Measurements from ENCODE around the gene LCK. TPM values are rescaled to one million over a fixed set of nuclear protein-coding genes. Genes with fewer than 3 reads are reported as not detected.

Gene LCK
- total and polyA plus RNA-seq, 3 experiments from 2014 or later: 288 to 937 (median 297) TPM

GRCh38 chr1:32241001-32241763, 9.9 kb upstream of the LCK start:
- Histone ChIP-seq H3K27ac (ENCODE audit: low read depth, low read length) (peak overlapping the region; percentile 24), H3K36me3 (ENCODE audit: insufficient read depth, low read length) (no peaks in the 10 kb centered on the region), H3K4me3 (ENCODE audit: low read length) (peak overlapping the region; percentile 96), H3K9me3 (ENCODE audit: low read length) (no peaks in the 10 kb centered on the region), H3K4me1 (ENCODE audit: insufficient read depth, low read length) (peaks cover 16% of the 10 kb centered on the region), H3K27me3 (ENCODE audit: insufficient read depth, low read length, poor library complexity, severe bottlenecking) (no peaks in the 10 kb centered on the region)
- peaks cover 0 to 2% (median 0%) of the 10 kb centered on the region in 3 donors for H3K36me3 Mint-ChIP-seq
- H3K4me1 Mint-ChIP-seq: peaks cover 5 to 32% (median 6%) of the 10 kb centered on the region in 3 donors
- H3K9me3 Mint-ChIP-seq: no peaks in the 10 kb centered on the region
- CTCF ChIA-PET: interaction anchor here (0.7 to 7.2 kb wide), 33 partner anchors 8 to 136 kb away, joined by 3 to 77 read pairs (median 4); partner anchors contain the start of genes CCDC28B, FAM167B, HDAC1 and IQCC
- H3K27me3 Mint-ChIP-seq: no peaks in the 10 kb centered on the region
- H3K27ac Mint-ChIP-seq: peak overlapping the region; percentile 56 to 95 (median 76)
- H3K4me3 Mint-ChIP-seq: peak overlapping the region; percentile 89 to 94 (median 92)
- POLR2A ChIA-PET: interaction anchor here (0.5 to 2.6 kb wide), 15 partner anchors 10 to 238 kb away, joined by 3 to 31 read pairs (median 4); partner anchors contain the start of genes BSDC1, HDAC1, LCK and MARCKSL1
- peak in 1 of 5 donors; percentile 63 for DNase-seq

DNA sequence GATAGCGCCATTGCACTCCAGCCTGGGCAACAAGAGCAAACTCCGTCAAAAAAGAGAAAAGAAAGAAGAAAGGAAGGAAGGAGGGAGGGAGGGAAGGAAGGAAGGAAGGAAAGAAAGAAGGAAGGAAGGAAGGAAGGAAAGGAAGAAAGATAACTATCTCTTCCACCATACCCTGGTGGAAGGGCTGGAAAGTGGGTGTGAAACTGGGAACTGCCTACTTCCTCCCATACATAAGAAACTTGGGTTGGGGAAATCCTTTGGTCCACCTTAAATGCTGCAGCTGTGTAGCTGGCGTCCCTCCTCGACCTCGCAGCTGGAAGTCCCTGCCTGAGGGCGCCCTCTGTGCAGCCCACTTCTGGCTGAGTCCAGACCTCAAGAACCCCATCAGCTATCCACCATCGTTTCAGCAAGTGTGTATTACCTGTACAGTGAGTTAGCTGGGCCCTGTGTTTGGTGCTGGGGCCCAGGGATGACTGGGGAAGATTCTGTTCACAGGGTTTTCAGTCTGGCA, 8.7 kb upstream of the LCK start:
- Histone ChIP-seq H3K27me3 (ENCODE audit: insufficient read depth, low read length, poor library complexity, severe bottlenecking) (no peaks in the 10 kb centered on the region), H3K9me3 (ENCODE audit: low read length) (no peaks in the 10 kb centered on the region), H3K27ac (ENCODE audit: low read depth, low read length) (no peak overlapping the region), H3K4me3 (ENCODE audit: low read length) (no peak overlapping the region), H3K36me3 (ENCODE audit: insufficient read depth, low read length) (no peaks in the 10 kb centered on the region), H3K4me1 (ENCODE audit: insufficient read depth, low read length) (peaks cover 28% of the 10 kb centered on the region)
- H3K27ac Mint-ChIP-seq: peak overlapping the region in 6 of 8 donors; percentile 27 to 83 (median 54)
- H3K27me3 Mint-ChIP-seq: no peaks in the 10 kb centered on the region
- ChIA-PET CTCF (interaction anchor here (1.0 to 2.7 kb wide), 5 partner anchors 19 to 78 kb away, joined by 3 to 9 read pairs (median 4); no protein-coding TSS in a partner anchor), POLR2A (interaction anchor here (0.7 to 0.9 kb wide), 2 partner anchors 50 to 363 kb away, joined by 3 to 16 read pairs; partner anchors contain the start of gene HDAC1)
- DNase-seq: no peak
- H3K4me1 Mint-ChIP-seq: peaks cover 6 to 44% (median 11%) of the 10 kb centered on the region in 3 donors
- peak overlapping the region in 5 of 7 donors; percentile 1 to 51 (median 48) for H3K4me3 Mint-ChIP-seq
- H3K9me3 Mint-ChIP-seq: no peaks in the 10 kb centered on the region
- peaks cover 0 to 2% (median 0%) of the 10 kb centered on the region in 3 donors for H3K36me3 Mint-ChIP-seq

- H3K4me3 ChIP-seq (ENCODE audit: low read length): peak within 1 kb of the TSS; percentile 60
- no peaks in the 10 kb centered on the region for H3K27me3 ChIP-seq (ENCODE audit: insufficient read depth, low read length, poor library complexity, severe bottlenecking)
- no peaks in the 10 kb centered on the region for H3K9me3 ChIP-seq (ENCODE audit: low read length)
- H3K27me3 Mint-ChIP-seq: peaks cover 0 to 4% of the 10 kb centered on the region in 2 donors
- ChIA-PET CTCF (interaction anchor here (0.8 to 13.4 kb wide), 6 partner anchors 9 to 75 kb away, joined by 3 to 181 read pairs (median 46); partner anchors contain the start of gene HDAC1), POLR2A (interaction anchor here (0.6 to 2.3 kb wide), 3 partner anchors 17 to 27 kb away, joined by 3 to 11 read pairs (median 3); no protein-coding TSS in a partner anchor)
- peak within 1 kb of the TSS; percentile 72 to 100 (median 96) for H3K27ac Mint-ChIP-seq
- no peaks in the 10 kb centered on the region for H3K36me3 ChIP-seq (ENCODE audit: insufficient read depth, low read length)
- H3K4me3 Mint-ChIP-seq: peak within 1 kb of the TSS; percentile 50 to 86 (median 75)
- no peak within 1 kb of the TSS for H3K27ac ChIP-seq (ENCODE audit: low read depth, low read length)
- H3K9me3 Mint-ChIP-seq: no peaks in the 10 kb centered on the region
- no peak for DNase-seq
- H3K4me1 Mint-ChIP-seq: peaks cover 36 to 57% (median 38%) of the 10 kb centered on the region in 3 donors
- H3K4me1 ChIP-seq (ENCODE audit: insufficient read depth, low read length): peaks cover 52% of the 10 kb centered on the region
- H3K36me3 Mint-ChIP-seq: peaks cover 0 to 14% (median 3%) of the 10 kb centered on the region in 3 donors
Measured at GRCh38 chr1:32246888-32247273, 4.2 kb upstream of the LCK start, which contains the start of gene FAM167B. FAM167B (plus strand) TSS chr1:32247222; CDS start chr1:32247422, 200 bp downstream.

DNA sequence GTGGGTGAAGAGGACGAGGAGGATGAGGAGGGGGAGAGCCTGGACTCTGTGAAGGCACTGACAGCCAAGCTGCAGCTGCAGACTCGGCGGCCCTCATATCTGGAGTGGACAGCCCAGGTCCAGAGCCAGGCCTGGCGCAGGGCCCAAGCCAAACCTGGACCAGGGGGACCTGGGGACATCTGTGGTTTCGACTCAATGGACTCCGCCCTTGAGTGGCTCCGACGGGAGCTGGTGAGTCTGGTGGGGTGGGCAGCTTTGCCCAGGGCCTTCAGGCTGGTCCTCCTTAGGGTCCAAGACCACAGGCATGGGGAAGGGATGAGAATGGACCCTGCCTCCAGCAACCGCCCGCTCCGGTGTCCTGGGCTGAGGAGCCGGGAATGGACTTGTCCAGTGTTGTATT, 3.6 kb upstream of the LCK start:
- Histone ChIP-seq H3K27ac (ENCODE audit: low read depth, low read length) (no peak overlapping the region), H3K4me3 (ENCODE audit: low read length) (peak overlapping the region; percentile 60), H3K4me1 (ENCODE audit: insufficient read depth, low read length) (peaks cover 48% of the 10 kb centered on the region), H3K27me3 (ENCODE audit: insufficient read depth, low read length, poor library complexity, severe bottlenecking) (no peaks in the 10 kb centered on the region), H3K9me3 (ENCODE audit: low read length) (no peaks in the 10 kb centered on the region), H3K36me3 (ENCODE audit: insufficient read depth, low read length) (no peaks in the 10 kb centered on the region)
- ChIA-PET CTCF (interaction anchor here (0.9 to 13.4 kb wide), 17 partner anchors 9 to 108 kb away, joined by 3 to 181 read pairs (median 6); partner anchors contain the start of genes HDAC1 and IQCC), POLR2A (interaction anchor here (1.8 to 2.3 kb wide), 2 partner anchors 26 to 44 kb away, joined by 11 to 14 read pairs; partner anchors contain the start of gene HDAC1)
- Mint-ChIP-seq H3K4me3 (peak overlapping the region in 4 of 7 donors; percentile 50 to 81 (median 74)), H3K4me1 (peaks cover 32 to 52% (median 37%) of the 10 kb centered on the region in 3 donors), H3K36me3 (peaks cover under 1 to 20% (median 5%) of the 10 kb centered on the region in 3 donors), H3K27ac (peak overlapping the region; percentile 72 to 100 (median 96)), H3K9me3 (no peaks in the 10 kb centered on the region), H3K27me3 (peaks cover 0 to 4% of the 10 kb centered on the region in 2 donors)
- no peak for DNase-seq

- peak overlapping the region; percentile 72 to 100 (median 98) for H3K27ac Mint-ChIP-seq
Measured at GRCh38 chr1:32247983-32248889, 2.8 kb upstream of the LCK start.

GRCh38 chr1:32249831-32250525, 1.1 kb upstream of the LCK start:
- Histone ChIP-seq H3K9me3 (ENCODE audit: low read length) (no peaks in the 10 kb centered on the region), H3K36me3 (ENCODE audit: insufficient read depth, low read length) (no peaks in the 10 kb centered on the region), H3K27me3 (ENCODE audit: insufficient read depth, low read length, poor library complexity, severe bottlenecking) (no peaks in the 10 kb centered on the region), H3K4me3 (ENCODE audit: low read length) (peak overlapping the region; percentile 91), H3K27ac (ENCODE audit: low read depth, low read length) (peak overlapping the region; percentile 85), H3K4me1 (ENCODE audit: insufficient read depth, low read length) (peaks cover 49% of the 10 kb centered on the region)
- ChIA-PET POLR2A (interaction anchor here (0.6 to 3.1 kb wide), 16 partner anchors 9 to 312 kb away, joined by 3 to 31 read pairs (median 6); partner anchors contain the start of genes BSDC1, HDAC1, KPNA6 and MARCKSL1), CTCF (interaction anchor here (0.8 to 13.4 kb wide), 14 partner anchors 12 to 101 kb away, joined by 3 to 181 read pairs (median 6); partner anchors contain the start of gene HDAC1)
- Mint-ChIP-seq H3K27me3 (peaks cover 0 to 4% of the 10 kb centered on the region in 2 donors), H3K4me3 (peak overlapping the region; percentile 92 to 100 (median 98)), H3K4me1 (peaks cover 44 to 59% (median 45%) of the 10 kb centered on the region in 3 donors), H3K9me3 (no peaks in the 10 kb centered on the region), H3K27ac (peak overlapping the region; percentile 96 to 100 (median 99)), H3K36me3 (peaks cover 9 to 39% (median 12%) of the 10 kb centered on the region in 3 donors)
- peak; percentile 73 to 92 (median 89) for DNase-seq

More at GRCh38 chr1:32247983-32248889, 2.8 kb upstream of the LCK start:
- ChIA-PET POLR2A (interaction anchor here (0.6 to 2.5 kb wide), 13 partner anchors 8 to 88 kb away, joined by 3 to 17 read pairs (median 4); partner anchors contain the start of genes HDAC1, MARCKSL1 and TXLNA), CTCF (interaction anchor here (0.6 to 13.4 kb wide), 39 partner anchors 10 to 191 kb away, joined by 3 to 181 read pairs (median 5); partner anchors contain the start of genes BSDC1, CCDC28B, EIF3I and HDAC1)
- Histone ChIP-seq H3K9me3 (ENCODE audit: low read length) (no peaks in the 10 kb centered on the region), H3K27me3 (ENCODE audit: insufficient read depth, low read length, poor library complexity, severe bottlenecking) (no peaks in the 10 kb centered on the region), H3K4me3 (ENCODE audit: low read length) (peak overlapping the region; percentile 60), H3K36me3 (ENCODE audit: insufficient read depth, low read length) (no peaks in the 10 kb centered on the region), H3K4me1 (ENCODE audit: insufficient read depth, low read length) (peaks cover 48% of the 10 kb centered on the region), H3K27ac (ENCODE audit: low read depth, low read length) (no peak overlapping the region)
- Mint-ChIP-seq H3K36me3 (peaks cover 4 to 27% (median 10%) of the 10 kb centered on the region in 3 donors), H3K4me1 (peaks cover 36 to 48% (median 40%) of the 10 kb centered on the region in 3 donors), H3K9me3 (no peaks in the 10 kb centered on the region), H3K4me3 (peak overlapping the region; percentile 62 to 99 (median 85)), H3K27me3 (peaks cover 0 to 4% of the 10 kb centered on the region in 2 donors)
- peak; percentile 65 to 84 (median 68) for DNase-seq

Measured in CD8-positive, alpha-beta memory T cell (primary cell).